Measurements from ENCODE around the gene NCOA7. TPM values are rescaled to one million over a fixed set of nuclear protein-coding genes. Genes with fewer than 3 reads are reported as not detected.

NCOA7 gene
- total and polyA plus RNA-seq, 4 donors, result 8.6 to 40.9 (median 17.6) TPM

DNA sequence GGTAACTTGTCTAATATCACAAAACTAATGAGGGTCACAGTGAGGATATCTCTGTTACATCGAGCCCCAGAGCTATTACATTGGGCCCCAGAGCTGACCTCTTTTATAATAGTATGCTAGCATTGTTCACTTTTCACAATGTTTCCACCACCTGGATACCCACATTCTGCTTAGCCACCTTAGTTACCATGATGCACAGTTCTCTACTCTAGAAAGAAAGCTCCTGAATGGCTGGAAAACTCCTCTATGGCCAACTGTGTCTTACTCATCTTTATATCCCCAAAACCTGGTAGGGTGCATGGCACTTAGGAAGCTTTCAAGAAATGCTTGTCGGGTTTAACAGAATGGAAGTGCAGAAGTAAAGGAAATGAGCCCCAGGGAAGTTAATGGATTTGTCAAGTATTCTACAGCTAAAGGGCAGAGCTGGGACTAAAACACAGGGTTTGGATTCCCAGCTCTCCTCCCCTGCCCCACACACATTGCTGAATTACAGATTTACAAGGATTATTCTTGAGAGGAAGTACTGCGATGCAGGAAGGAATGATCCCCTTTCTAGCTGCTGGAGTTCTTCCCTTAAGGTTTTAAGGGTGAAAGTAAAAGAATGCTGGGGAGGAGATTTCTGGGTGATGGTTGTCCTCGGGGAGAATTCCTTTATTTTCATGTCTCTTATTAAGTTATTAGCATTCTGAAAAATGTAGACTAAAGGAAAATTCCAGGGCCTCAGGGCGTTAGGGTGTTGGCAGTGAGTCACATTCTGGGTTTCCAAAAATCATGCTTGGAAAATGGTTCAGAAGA, 149.7 kb downstream of the NCOA7 start:
- no peaks in the 10 kb centered on the region for H3K27me3 ChIP-seq (ENCODE audit: control insufficient read depth in 4 of 4, insufficient read depth in 4 of 4, low read length in 3 of 4)
- H3K36me3 ChIP-seq (ENCODE audit: control insufficient read depth in 4 of 4, insufficient read depth in 3 of 4, low read depth in 1 of 4, low read length in 3 of 4), result no peaks in the 10 kb centered on the region
- no peak overlapping the region for H3K9ac ChIP-seq (ENCODE audit: low read depth in 1 of 2, low read length in 2 of 2)
- H3K27ac ChIP-seq (ENCODE audit: low read depth in 1 of 2, low read length in 2 of 2), result no peak overlapping the region
- peaks cover 3 to 19% (median 15%) of the 10 kb centered on the region in 4 donors for H3K4me1 ChIP-seq (ENCODE audit: control insufficient read depth in 4 of 4, insufficient read depth in 4 of 4, low read length in 3 of 4)
- no peak for DNase-seq (ENCODE audit: low spot score)
- WGBS, result 76% methylated on average over 5 of the region's 5 CpGs
- H3K9me3 ChIP-seq (ENCODE audit: control insufficient read depth in 4 of 4, low read length in 3 of 4), result no peaks in the 10 kb centered on the region
- TF ChIP-seq YY1 (IDR thresholded peaks at IDR 0.05) (no peak), JUND (IDR thresholded peaks at IDR 0.05) (no peak), CTCF (IDR thresholded peaks at IDR 0.05; ENCODE audit: low read depth, low read length, missing input control) (no peak), TAF1 (conservative IDR thresholded peaks at IDR 0.05) (no peak), EGR1 (IDR thresholded peaks at IDR 0.05; ENCODE audit: low read depth in 2 of 2) (no peak), FOXA1 (IDR thresholded peaks at IDR 0.05) (no peak), NR2F2 (IDR thresholded peaks at IDR 0.05) (no peak), SP1 (IDR thresholded peaks at IDR 0.05) (no peak), GABPA (IDR thresholded peaks at IDR 0.05 in 1 of 2, conservative IDR thresholded peaks at IDR 0.05 in 1 of 2) (no peak), HNF4G (IDR thresholded peaks at IDR 0.05) (no peak), FOXA2 (IDR thresholded peaks at IDR 0.05) (no peak), RXRA (IDR thresholded peaks at IDR 0.05) (no peak), RAD21 (IDR thresholded peaks at IDR 0.05) (no peak), REST (IDR thresholded peaks at IDR 0.05) (no peak), MAX (IDR thresholded peaks at IDR 0.05) (no peak), HNF4A (conservative IDR thresholded peaks at IDR 0.05) (no peak)
- TF ChIP-seq, protein P1, sequence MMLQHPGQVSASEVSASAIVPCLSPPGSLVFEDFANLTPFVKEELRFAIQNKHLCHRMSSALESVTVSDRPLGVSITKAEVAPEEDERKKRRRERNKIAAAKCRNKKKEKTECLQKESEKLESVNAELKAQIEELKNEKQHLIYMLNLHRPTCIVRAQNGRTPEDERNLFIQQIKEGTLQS (IDR thresholded peaks at IDR 0.05), result no peak
- TF ChIP-seq, protein P2, sequence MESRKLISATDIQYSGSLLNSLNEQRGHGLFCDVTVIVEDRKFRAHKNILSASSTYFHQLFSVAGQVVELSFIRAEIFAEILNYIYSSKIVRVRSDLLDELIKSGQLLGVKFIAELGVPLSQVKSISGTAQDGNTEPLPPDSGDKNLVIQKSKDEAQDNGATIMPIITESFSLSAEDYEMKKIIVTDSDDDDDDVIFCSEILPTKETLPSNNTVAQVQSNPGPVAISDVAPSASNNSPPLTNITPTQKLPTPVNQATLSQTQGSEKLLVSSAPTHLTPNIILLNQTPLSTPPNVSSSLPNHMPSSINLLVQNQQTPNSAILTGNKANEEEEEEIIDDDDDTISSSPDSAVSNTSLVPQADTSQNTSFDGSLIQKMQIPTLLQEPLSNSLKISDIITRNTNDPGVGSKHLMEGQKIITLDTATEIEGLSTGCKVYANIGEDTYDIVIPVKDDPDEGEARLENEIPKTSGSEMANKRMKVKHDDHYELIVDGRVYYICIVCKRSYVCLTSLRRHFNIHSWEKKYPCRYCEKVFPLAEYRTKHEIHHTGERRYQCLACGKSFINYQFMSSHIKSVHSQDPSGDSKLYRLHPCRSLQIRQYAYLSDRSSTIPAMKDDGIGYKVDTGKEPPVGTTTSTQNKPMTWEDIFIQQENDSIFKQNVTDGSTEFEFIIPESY (IDR thresholded peaks at IDR 0.05), result no peak
- H3K4me3 ChIP-seq (ENCODE audit: low read depth in 1 of 3, low read length in 3 of 3), result no peak overlapping the region

Data from liver (tissue), 9 donors.